ENCODE measurements around the gene HOXA2. TPM values are rescaled to one million over a fixed set of nuclear protein-coding genes. Genes with fewer than 3 reads are reported as not detected.

HOXA2 gene
- total RNA-seq, 1 experiment from 2014 or later = 3.2 TPM

DNA sequence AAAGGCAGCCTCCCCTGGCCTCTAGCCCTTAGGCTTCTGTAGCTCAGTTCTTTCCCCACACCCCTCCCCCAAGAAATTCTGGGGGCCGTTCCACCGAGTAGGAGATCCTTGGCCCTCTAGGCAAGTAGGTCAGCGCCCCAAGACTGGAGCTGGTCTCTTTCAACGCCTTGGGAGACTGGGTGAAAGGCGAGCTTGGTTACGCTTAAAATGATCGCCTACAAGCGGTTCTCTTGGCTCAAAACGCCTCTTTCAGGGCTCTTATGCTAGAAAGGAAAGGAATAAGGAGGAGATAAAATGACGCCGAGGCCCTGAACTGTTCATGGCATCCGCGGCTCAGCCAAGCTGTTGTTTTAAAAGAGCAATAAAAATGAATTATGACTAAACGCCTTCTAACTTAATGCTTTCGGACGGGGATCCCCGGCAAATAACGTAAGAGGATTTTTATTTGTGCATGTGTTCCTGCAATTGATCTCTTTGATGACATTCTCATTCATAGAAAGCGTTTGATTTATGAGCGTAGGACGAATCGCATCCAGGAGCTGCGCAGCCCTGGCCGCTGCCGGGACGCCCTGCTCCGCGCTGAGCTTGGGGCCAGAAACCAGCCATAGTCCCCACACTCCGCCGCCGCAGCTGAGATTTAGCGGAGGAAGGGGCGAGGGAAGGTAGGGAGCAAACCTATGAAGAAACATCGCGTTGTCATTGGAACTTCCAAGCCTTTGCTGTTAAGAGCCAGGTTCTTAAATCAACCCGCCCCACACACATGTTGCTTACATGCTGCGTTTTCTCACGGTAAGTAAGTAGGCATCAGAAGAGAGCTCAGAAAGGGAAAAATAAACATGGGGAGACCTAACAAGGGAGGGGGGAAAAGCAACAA lies 3.7 kb downstream of the HOXA2 start:
- peak; percentile 58 for DNase-seq
- BruUV-seq (replicated peaks) = no TSS peak
- CTCF ChIA-PET = interaction anchor here (0.7 to 3.2 kb wide), 11 partner anchors 12 to 245 kb away, joined by 3 to 19 read pairs (median 5); partner anchors contain the start of gene HOXA3
- TF ChIP-seq, protein P1, sequence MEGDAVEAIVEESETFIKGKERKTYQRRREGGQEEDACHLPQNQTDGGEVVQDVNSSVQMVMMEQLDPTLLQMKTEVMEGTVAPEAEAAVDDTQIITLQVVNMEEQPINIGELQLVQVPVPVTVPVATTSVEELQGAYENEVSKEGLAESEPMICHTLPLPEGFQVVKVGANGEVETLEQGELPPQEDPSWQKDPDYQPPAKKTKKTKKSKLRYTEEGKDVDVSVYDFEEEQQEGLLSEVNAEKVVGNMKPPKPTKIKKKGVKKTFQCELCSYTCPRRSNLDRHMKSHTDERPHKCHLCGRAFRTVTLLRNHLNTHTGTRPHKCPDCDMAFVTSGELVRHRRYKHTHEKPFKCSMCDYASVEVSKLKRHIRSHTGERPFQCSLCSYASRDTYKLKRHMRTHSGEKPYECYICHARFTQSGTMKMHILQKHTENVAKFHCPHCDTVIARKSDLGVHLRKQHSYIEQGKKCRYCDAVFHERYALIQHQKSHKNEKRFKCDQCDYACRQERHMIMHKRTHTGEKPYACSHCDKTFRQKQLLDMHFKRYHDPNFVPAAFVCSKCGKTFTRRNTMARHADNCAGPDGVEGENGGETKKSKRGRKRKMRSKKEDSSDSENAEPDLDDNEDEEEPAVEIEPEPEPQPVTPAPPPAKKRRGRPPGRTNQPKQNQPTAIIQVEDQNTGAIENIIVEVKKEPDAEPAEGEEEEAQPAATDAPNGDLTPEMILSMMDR (IDR thresholded peaks at IDR 0.05; ENCODE audit: unreplicated experiment) = no peak
- H3K36me3 Mint-ChIP-seq (ENCODE audit: insufficient read depth, unreplicated experiment) = peaks cover 17% of the 10 kb centered on the region
- peak overlapping the region; percentile 70 for H3K4me3 Mint-ChIP-seq (ENCODE audit: low read depth, unreplicated experiment)
- peaks cover 51% of the 10 kb centered on the region for H3K4me1 Mint-ChIP-seq (ENCODE audit: low read depth, unreplicated experiment)
- intact Hi-C loops (cut with micrococcal nuclease; ENCODE audit: unreplicated experiment) = loop anchor here (2.0 kb wide), 1 partner anchor 16 kb away; no protein-coding TSS in a partner anchor
- peaks cover 17% of the 10 kb centered on the region for H3K27me3 Mint-ChIP-seq (ENCODE audit: unreplicated experiment)
- peak overlapping the region; percentile 66 for H3K27ac Mint-ChIP-seq (ENCODE audit: unreplicated experiment)
- H3K9me3 Mint-ChIP-seq (ENCODE audit: low read depth, unreplicated experiment) = no peaks in the 10 kb centered on the region

DNA sequence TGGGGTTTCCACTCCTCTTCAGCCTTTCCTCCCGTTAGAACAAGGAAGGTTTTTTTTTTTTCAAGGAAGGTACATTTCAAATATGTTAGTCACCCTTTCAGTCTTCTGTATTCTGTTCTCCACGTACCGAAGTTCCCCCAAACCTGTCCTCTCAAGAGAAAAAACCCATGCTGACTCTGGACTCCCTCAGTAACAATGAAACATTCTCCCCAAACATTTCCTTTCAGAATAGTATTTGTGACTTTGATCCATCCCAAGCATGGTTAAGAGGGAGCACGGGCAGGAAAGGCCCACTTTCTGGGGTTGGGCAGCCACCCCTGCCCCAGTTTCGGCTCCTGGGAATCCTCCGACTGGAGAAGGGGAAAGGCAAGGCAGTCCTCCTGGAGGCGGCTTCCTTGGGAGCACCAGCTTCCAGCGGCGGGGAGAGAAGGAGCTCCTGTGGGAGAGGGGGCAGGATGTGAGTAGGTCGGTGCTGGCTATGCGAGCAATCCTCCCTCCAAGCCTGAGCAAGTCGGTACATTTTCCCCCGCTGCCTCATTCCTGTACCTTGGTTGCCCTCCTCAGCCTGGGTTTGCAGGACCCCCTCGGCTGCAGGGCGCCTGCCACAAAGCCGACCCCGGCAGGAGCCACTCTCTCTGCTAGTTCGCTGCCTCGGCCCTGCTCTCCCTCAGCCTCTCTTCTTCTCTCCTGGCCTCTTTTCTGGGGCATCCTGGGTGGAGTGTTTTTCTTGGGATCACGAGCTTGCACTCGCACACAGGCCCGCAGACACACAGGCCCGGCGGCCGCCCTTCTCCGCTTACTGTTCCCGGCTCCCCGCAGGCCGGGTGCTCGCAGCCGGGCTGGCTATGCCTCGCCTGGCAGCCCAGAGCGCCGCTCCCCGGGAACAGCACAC lies 4.6 kb downstream of the HOXA2 start:
- no TSS peak for BruUV-seq (replicated peaks)
- H3K4me1 Mint-ChIP-seq (ENCODE audit: low read depth, unreplicated experiment) = peaks cover 43% of the 10 kb centered on the region
- CTCF ChIA-PET = interaction anchor here (0.5 to 3.2 kb wide), 13 partner anchors 9 to 823 kb away, joined by 3 to 19 read pairs (median 4); no protein-coding TSS in a partner anchor

DNA sequence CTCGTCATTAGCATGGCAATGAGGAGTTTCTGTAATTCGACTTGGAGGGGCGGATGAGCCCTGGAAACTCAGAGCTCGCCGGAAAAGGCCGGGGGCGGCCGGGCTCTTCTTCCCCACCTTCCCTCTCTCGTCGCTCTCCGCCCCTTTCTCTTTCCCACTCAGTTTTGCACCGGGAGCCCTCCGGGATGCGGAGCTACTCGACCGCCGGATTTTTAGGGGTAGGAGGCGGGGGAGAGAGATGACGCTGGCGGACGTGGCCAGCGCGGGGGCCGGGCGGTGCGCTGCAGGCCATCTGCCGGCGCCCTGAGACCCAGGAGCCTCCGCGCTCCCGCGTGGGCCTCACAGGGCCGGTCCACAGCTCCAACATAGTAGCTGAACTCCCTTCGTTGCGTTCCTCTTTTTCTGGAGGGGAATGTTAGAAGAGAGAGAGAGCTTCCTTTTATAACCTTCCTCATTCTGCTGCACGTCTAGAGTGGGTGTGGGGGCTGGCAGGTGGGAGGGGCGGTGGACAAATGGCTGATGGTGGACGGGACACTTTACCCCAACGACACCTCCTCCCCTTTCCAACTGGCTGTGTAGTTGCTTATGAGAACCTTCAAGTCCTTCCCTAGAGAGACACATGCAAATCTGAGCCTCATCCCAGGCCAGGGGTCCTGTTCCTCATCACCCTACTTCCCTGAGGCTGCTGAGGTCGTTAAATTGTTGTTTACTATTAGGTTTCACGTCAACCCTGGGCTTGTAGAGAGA lies 5.5 kb downstream of the HOXA2 start:
- BruUV-seq (replicated peaks) = no TSS peak
- no peak overlapping the region for H3K27ac Mint-ChIP-seq (ENCODE audit: unreplicated experiment)
- no peak for DNase-seq
- peaks cover 39% of the 10 kb centered on the region for H3K4me1 Mint-ChIP-seq (ENCODE audit: low read depth, unreplicated experiment)
- H3K27me3 Mint-ChIP-seq (ENCODE audit: unreplicated experiment) = no peaks in the 10 kb centered on the region
- intact Hi-C loops (cut with micrococcal nuclease; ENCODE audit: unreplicated experiment) = no loop called here
- peaks cover 17% of the 10 kb centered on the region for H3K36me3 Mint-ChIP-seq (ENCODE audit: insufficient read depth, unreplicated experiment)
- peak overlapping the region; percentile 70 for H3K4me3 Mint-ChIP-seq (ENCODE audit: low read depth, unreplicated experiment)
- CTCF ChIA-PET = interaction anchor here (0.6 to 3.2 kb wide), 6 partner anchors 8 to 238 kb away, joined by 3 to 8 read pairs (median 4); no protein-coding TSS in a partner anchor
- no peaks in the 10 kb centered on the region for H3K9me3 Mint-ChIP-seq (ENCODE audit: low read depth, unreplicated experiment)
- TF ChIP-seq, protein P1 (IDR thresholded peaks at IDR 0.05; ENCODE audit: unreplicated experiment) = no peak

More for the DNA sequence above, 4.6 kb downstream of the HOXA2 start:
- peak; percentile 64 for DNase-seq
- Mint-ChIP-seq H3K27me3 (ENCODE audit: unreplicated experiment) (peaks cover 8% of the 10 kb centered on the region), H3K27ac (ENCODE audit: unreplicated experiment) (peak overlapping the region; percentile 66), H3K9me3 (ENCODE audit: low read depth, unreplicated experiment) (no peaks in the 10 kb centered on the region), H3K36me3 (ENCODE audit: insufficient read depth, unreplicated experiment) (peaks cover 17% of the 10 kb centered on the region), H3K4me3 (ENCODE audit: low read depth, unreplicated experiment) (peak overlapping the region; percentile 70)
- intact Hi-C loops (cut with micrococcal nuclease; ENCODE audit: unreplicated experiment) = loop anchor here (2.0 kb wide), 1 partner anchor 17 kb away; no protein-coding TSS in a partner anchor
- TF ChIP-seq, protein P1 (IDR thresholded peaks at IDR 0.05; ENCODE audit: unreplicated experiment) = no peak

Measured in Calu3 (cell line).